Measurements from ENCODE around the gene ZSWIM3.

ZSWIM3 gene

DNA sequence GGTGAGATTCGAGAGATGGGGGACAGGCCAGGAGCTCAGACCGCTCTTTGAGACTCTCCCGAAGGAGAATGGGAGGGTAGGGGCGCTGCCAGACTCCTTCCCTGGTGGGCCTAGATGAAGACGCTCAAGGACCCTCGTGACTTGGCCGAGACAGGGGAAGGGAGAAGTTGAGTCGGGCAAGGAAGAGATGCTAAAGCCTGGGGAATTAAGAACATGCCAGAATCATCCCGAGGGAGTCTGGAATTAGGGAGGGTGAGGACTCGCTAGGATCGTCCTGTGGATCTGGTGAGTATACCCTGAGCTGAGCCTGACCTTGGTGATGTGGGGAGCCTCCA is 44.4 kb upstream of the ZSWIM3 start:
- Histone ChIP-seq H3K9me3 (ENCODE audit: insufficient read depth, low read depth, low read length) (no peaks in the 10 kb centered on the region), H3K4me1 (ENCODE audit: insufficient read depth, low read length, poor library complexity, severe bottlenecking) (peaks cover 38% of the 10 kb centered on the region), H3K9ac (ENCODE audit: low read depth, low read length, poor library complexity, severe bottlenecking) (peak overlapping the region; percentile 99), H3K36me3 (ENCODE audit: insufficient read depth, low read length) (peaks cover 45% of the 10 kb centered on the region; the same call in 1 of the 2 replicates), H3K4me2 (ENCODE audit: low read depth, low read length, poor library complexity, severe bottlenecking) (peak overlapping the region; percentile 86), H3K27me3 (ENCODE audit: insufficient read depth, low read length, poor library complexity, severe bottlenecking) (peaks cover 8% of the 10 kb centered on the region), H3F3A (ENCODE audit: low read depth) (peaks cover 2% of the 10 kb centered on the region; the same call in 1 of the 2 replicates), H4K20me1 (ENCODE audit: insufficient read depth, low read length, poor library complexity, severe bottlenecking) (peaks cover 17% of the 10 kb centered on the region), H3K79me2 (ENCODE audit: insufficient read depth, low read length) (peaks cover 59% of the 10 kb centered on the region), H3K4me3 (ENCODE audit: low read length, poor library complexity, severe bottlenecking) (peak overlapping the region; percentile 100), H2AFZ (ENCODE audit: low read length) (peak overlapping the region; percentile 74), H3K9me2 (replicated peaks; ENCODE audit: low read depth, low read length) (no peaks in the 10 kb centered on the region)
- TF ChIP-seq, protein P1, sequence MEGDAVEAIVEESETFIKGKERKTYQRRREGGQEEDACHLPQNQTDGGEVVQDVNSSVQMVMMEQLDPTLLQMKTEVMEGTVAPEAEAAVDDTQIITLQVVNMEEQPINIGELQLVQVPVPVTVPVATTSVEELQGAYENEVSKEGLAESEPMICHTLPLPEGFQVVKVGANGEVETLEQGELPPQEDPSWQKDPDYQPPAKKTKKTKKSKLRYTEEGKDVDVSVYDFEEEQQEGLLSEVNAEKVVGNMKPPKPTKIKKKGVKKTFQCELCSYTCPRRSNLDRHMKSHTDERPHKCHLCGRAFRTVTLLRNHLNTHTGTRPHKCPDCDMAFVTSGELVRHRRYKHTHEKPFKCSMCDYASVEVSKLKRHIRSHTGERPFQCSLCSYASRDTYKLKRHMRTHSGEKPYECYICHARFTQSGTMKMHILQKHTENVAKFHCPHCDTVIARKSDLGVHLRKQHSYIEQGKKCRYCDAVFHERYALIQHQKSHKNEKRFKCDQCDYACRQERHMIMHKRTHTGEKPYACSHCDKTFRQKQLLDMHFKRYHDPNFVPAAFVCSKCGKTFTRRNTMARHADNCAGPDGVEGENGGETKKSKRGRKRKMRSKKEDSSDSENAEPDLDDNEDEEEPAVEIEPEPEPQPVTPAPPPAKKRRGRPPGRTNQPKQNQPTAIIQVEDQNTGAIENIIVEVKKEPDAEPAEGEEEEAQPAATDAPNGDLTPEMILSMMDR (conservative IDR thresholded peaks at IDR 0.05; ENCODE audit: low read length): no peak
- no peak for TF ChIP-seq EZH2phosphoT487 (IDR thresholded peaks at IDR 0.05; ENCODE audit: borderline replicate concordance)

DNA sequence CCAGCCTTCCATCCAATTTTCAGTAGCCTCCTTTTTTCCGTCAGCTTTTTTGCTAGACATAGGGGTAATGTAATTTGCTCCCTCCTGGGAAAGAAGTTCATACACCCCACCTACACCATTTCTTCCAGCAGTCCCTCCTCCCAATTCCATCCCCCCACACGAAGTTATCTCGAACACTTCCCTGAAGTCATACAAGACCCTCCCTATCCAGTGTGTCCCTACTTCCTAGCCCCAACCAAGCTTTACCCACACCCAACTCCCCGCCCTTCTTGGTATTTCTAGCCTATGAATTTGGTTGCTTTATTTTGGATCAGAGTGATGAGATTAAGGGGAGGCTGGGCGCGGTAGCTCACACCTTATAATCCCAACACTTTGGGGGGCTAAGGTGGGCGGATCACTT is 43.9 kb upstream of the ZSWIM3 start:
- Histone ChIP-seq H3K9me2 (replicated peaks; ENCODE audit: low read depth, low read length) (no peaks in the 10 kb centered on the region), H3K4me3 (ENCODE audit: low read length, poor library complexity, severe bottlenecking) (peak overlapping the region; percentile 100), H4K20me1 (ENCODE audit: insufficient read depth, low read length, poor library complexity, severe bottlenecking) (peaks cover 17% of the 10 kb centered on the region), H3K4me2 (ENCODE audit: low read depth, low read length, poor library complexity, severe bottlenecking) (peak overlapping the region; percentile 86), H3K4me1 (ENCODE audit: insufficient read depth, low read length, poor library complexity, severe bottlenecking) (peaks cover 38% of the 10 kb centered on the region), H3K27me3 (ENCODE audit: insufficient read depth, low read length, poor library complexity, severe bottlenecking) (peaks cover 8% of the 10 kb centered on the region), H3K36me3 (ENCODE audit: insufficient read depth, low read length) (peaks cover 44% of the 10 kb centered on the region; the same call in 1 of the 2 replicates), H3K79me2 (ENCODE audit: insufficient read depth, low read length) (peaks cover 59% of the 10 kb centered on the region), H3F3A (ENCODE audit: low read depth) (peaks cover 2% of the 10 kb centered on the region; the same call in 1 of the 2 replicates), H2AFZ (ENCODE audit: low read length) (no peak overlapping the region), H3K9ac (ENCODE audit: low read depth, low read length, poor library complexity, severe bottlenecking) (peak overlapping the region; percentile 99), H3K9me3 (ENCODE audit: insufficient read depth, low read depth, low read length) (no peaks in the 10 kb centered on the region)
- no peak for TF ChIP-seq EZH2phosphoT487 (IDR thresholded peaks at IDR 0.05; ENCODE audit: borderline replicate concordance)
- TF ChIP-seq, protein P1 (conservative IDR thresholded peaks at IDR 0.05; ENCODE audit: low read length): no peak

DNA sequence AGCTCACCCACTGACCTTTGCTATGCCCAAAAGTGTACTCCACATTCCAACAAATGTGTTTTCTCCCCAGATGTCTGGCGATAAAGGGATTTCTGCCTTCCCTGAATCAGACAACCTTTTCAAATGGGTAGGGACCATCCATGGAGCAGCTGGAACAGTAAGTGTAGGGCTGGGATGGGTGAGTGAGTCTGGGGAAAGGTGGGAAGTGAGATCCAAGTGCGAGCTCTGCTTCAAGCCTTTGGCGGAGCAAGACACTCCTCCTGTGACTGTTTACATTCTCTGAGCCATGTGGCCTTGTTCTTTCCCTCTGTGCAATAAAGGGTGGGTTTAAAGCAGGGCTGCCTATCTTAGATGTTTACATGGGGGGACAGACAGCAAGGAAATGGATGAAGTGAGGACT is 43.1 kb upstream of the ZSWIM3 start:
- Histone ChIP-seq H3F3A (ENCODE audit: low read depth) (peaks cover 2% of the 10 kb centered on the region; the same call in 1 of the 2 replicates), H2AFZ (ENCODE audit: low read length) (no peak overlapping the region), H3K9me3 (ENCODE audit: insufficient read depth, low read depth, low read length) (no peaks in the 10 kb centered on the region), H3K9me2 (replicated peaks; ENCODE audit: low read depth, low read length) (no peaks in the 10 kb centered on the region), H4K20me1 (ENCODE audit: insufficient read depth, low read length, poor library complexity, severe bottlenecking) (peaks cover 17% of the 10 kb centered on the region), H3K36me3 (ENCODE audit: insufficient read depth, low read length) (peaks cover 36% of the 10 kb centered on the region; the same call in 1 of the 2 replicates), H3K27me3 (ENCODE audit: insufficient read depth, low read length, poor library complexity, severe bottlenecking) (peaks cover 8% of the 10 kb centered on the region), H3K79me2 (ENCODE audit: insufficient read depth, low read length) (peaks cover 59% of the 10 kb centered on the region), H3K9ac (ENCODE audit: low read depth, low read length, poor library complexity, severe bottlenecking) (peak overlapping the region; percentile 53), H3K4me1 (ENCODE audit: insufficient read depth, low read length, poor library complexity, severe bottlenecking) (peaks cover 38% of the 10 kb centered on the region), H3K4me2 (ENCODE audit: low read depth, low read length, poor library complexity, severe bottlenecking) (peak overlapping the region; percentile 86), H3K4me3 (ENCODE audit: low read length, poor library complexity, severe bottlenecking) (peak overlapping the region; percentile 100)
- no peak for TF ChIP-seq EZH2phosphoT487 (IDR thresholded peaks at IDR 0.05; ENCODE audit: borderline replicate concordance)
- TF ChIP-seq, protein P1 (conservative IDR thresholded peaks at IDR 0.05; ENCODE audit: low read length): no peak
